ENCODE data around the gene ZG16B.

DNA sequence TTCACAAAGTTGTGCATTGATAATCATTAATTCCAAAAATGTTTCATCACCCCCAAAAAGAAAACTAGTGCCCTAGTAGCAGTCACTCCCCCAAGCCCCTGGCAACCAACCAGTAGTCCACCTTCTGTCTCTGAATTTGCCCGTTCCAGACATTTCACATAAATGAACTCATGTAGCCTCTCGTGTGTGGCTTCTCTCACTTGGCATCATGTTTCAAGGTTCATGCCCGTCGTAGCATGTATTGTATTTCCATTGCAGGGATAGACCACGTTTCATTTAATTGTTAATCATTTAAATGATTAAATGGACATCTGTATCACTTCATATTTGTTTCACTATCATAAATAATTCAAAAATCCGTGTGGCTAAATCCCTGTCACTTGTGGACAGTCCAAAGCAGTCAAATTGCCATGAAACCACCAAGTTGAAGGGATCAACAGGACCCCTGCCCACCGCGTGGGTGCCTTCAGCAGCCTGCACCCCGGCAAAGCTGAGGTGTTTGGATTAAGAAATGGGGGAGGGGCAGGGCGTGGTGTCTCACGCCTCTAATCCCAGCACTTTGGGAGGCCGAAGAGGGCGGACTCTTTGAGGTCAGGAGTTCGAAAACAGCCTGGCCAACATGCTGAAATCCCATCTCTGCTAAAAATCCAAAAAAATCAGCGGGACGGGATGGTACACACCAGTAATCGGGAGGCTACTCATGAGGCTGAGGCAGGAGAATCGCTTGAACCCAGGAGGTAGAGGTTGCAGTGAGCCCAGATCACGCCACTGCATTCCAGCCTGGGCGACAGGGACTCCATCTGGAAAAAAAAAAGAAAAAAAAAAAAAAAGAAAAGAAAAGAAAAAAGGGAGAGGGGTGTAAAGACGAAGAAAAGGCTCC, 44.2 kb downstream of the ZG16B start:
- TF ChIP-seq ZNF8 (CRISPR knock-in tag; IDR thresholded peaks at IDR 0.05) (no peak), GLIS3 (CRISPR knock-in tag; IDR thresholded peaks at IDR 0.05) (no peak), BACH2 (CRISPR knock-in tag; IDR thresholded peaks at IDR 0.05; ENCODE audit: borderline replicate concordance) (no peak), POU6F1 (CRISPR knock-in tag; IDR thresholded peaks at IDR 0.05; ENCODE audit: borderline replicate concordance, low read depth) (no peak), ZC3H10 (CRISPR knock-in tag; IDR thresholded peaks at IDR 0.05) (no peak), SNAI2 (CRISPR knock-in tag; IDR thresholded peaks at IDR 0.05) (no peak), PPARA (CRISPR knock-in tag; IDR thresholded peaks at IDR 0.05; ENCODE audit: borderline replicate concordance) (no peak), RARB (CRISPR knock-in tag; IDR thresholded peaks at IDR 0.05) (no peak), ARNTL (CRISPR knock-in tag; IDR thresholded peaks at IDR 0.05; ENCODE audit: borderline replicate concordance, low read depth) (no peak), ZNF70 (CRISPR knock-in tag; IDR thresholded peaks at IDR 0.05) (no peak), ISL1 (CRISPR knock-in tag; IDR thresholded peaks at IDR 0.05) (no peak), OSR1 (CRISPR knock-in tag; IDR thresholded peaks at IDR 0.05) (no peak)
- TF ChIP-seq, protein P1, sequence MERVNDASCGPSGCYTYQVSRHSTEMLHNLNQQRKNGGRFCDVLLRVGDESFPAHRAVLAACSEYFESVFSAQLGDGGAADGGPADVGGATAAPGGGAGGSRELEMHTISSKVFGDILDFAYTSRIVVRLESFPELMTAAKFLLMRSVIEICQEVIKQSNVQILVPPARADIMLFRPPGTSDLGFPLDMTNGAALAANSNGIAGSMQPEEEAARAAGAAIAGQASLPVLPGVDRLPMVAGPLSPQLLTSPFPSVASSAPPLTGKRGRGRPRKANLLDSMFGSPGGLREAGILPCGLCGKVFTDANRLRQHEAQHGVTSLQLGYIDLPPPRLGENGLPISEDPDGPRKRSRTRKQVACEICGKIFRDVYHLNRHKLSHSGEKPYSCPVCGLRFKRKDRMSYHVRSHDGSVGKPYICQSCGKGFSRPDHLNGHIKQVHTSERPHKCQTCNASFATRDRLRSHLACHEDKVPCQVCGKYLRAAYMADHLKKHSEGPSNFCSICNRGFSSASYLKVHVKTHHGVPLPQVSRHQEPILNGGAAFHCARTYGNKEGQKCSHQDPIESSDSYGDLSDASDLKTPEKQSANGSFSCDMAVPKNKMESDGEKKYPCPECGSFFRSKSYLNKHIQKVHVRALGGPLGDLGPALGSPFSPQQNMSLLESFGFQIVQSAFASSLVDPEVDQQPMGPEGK (CRISPR knock-in tag; IDR thresholded peaks at IDR 0.05; ENCODE audit: borderline replicate concordance): no peak
- TF ChIP-seq, protein P2, sequence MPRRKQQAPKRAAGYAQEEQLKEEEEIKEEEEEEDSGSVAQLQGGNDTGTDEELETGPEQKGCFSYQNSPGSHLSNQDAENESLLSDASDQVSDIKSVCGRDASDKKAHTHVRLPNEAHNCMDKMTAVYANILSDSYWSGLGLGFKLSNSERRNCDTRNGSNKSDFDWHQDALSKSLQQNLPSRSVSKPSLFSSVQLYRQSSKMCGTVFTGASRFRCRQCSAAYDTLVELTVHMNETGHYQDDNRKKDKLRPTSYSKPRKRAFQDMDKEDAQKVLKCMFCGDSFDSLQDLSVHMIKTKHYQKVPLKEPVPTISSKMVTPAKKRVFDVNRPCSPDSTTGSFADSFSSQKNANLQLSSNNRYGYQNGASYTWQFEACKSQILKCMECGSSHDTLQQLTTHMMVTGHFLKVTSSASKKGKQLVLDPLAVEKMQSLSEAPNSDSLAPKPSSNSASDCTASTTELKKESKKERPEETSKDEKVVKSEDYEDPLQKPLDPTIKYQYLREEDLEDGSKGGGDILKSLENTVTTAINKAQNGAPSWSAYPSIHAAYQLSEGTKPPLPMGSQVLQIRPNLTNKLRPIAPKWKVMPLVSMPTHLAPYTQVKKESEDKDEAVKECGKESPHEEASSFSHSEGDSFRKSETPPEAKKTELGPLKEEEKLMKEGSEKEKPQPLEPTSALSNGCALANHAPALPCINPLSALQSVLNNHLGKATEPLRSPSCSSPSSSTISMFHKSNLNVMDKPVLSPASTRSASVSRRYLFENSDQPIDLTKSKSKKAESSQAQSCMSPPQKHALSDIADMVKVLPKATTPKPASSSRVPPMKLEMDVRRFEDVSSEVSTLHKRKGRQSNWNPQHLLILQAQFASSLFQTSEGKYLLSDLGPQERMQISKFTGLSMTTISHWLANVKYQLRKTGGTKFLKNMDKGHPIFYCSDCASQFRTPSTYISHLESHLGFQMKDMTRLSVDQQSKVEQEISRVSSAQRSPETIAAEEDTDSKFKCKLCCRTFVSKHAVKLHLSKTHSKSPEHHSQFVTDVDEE (CRISPR knock-in tag; IDR thresholded peaks at IDR 0.05): no peak

Data from SK-N-SH treated with all-trans-retinoic acid at 6 μM for 48 hours (cell line).